MM.1S (cell line): ENCODE data around the gene GPS1.

Experiments
- DNase-seq: peaks from one replicate; pipeline ENCODE4 v3.0.0-alpha.2; 2015
- H2AFZ ChIP-seq: fragments of 300-600 bp; sonication (generic); 2 replicates; pipeline ENCODE4 v1.6.0; 2016; ENCODE audit warnings: antibody characterized with exemption, low read length
- H3F3A ChIP-seq: fragments of 300-600 bp; sonication (generic); 2 replicates; pipeline ENCODE4 v1.6.1; 2016; ENCODE audit warnings: mild to moderate bottlenecking, antibody characterized with exemption, low read length, moderate library complexity, mixed read lengths; ENCODE audit not compliant: insufficient read depth
- H3K27ac ChIP-seq: fragments of 300-600 bp; sonication (generic); 2 replicates; pipeline ENCODE4 v1.5.1; 2016; ENCODE audit warnings: mild to moderate bottlenecking, low read length
- H3K27me3 ChIP-seq: fragments of 300-600 bp; sonication (generic); replicated peaks from 2 replicates; pipeline ENCODE4 v1.6.0; 2016; ENCODE audit warnings: low read length; ENCODE audit not compliant: insufficient read depth
- H3K36me3 ChIP-seq: fragments of 300-600 bp; sonication (generic); replicated peaks from 2 replicates; pipeline ENCODE4 v1.6.1; 2016; ENCODE audit warnings: mild to moderate bottlenecking, low read length, mixed read lengths; ENCODE audit not compliant: insufficient read depth
- H3K4me1 ChIP-seq: fragments of 300-600 bp; sonication (generic); 2 replicates; pipeline ENCODE4 v1.6.1; 2016; ENCODE audit warnings: low read length, mixed read lengths
- H3K4me2 ChIP-seq: fragments of 300-600 bp; sonication (generic); 2 replicates; pipeline ENCODE4 v1.6.0; 2016; ENCODE audit warnings: low read depth, low read length
- H3K4me3 ChIP-seq: fragments of 300-600 bp; sonication (generic); 2 replicates; pipeline ENCODE4 v1.5.1; 2016; ENCODE audit warnings: low read length, mixed read lengths
- H3K79me2 ChIP-seq: fragments of 300-600 bp; sonication (generic); 2 replicates; pipeline ENCODE4 v1.6.1; 2016; ENCODE audit warnings: mixed run types, low read length, mixed read lengths
- H3K9ac ChIP-seq: fragments of 300-600 bp; sonication (generic); 2 replicates; pipeline ENCODE4 v1.6.1; 2016; ENCODE audit warnings: low read length, mixed read lengths
- H3K9me2 ChIP-seq: fragments of 300-600 bp; sonication (generic); replicated peaks from 2 replicates; pipeline ENCODE4 v1.6.1; 2016; ENCODE audit warnings: mild to moderate bottlenecking, low read length, mixed read lengths; ENCODE audit not compliant: insufficient read depth
- H3K9me3 ChIP-seq: fragments of 300-600 bp; sonication (generic); replicated peaks from 2 replicates; pipeline ENCODE4 v1.6.1; 2016; ENCODE audit warnings: mild to moderate bottlenecking, low read length, mixed read lengths; ENCODE audit not compliant: insufficient read depth
- H4K20me1 ChIP-seq: fragments of 300-600 bp; sonication (generic); 2 replicates; pipeline ENCODE4 v1.6.1; 2016; ENCODE audit warnings: mild to moderate bottlenecking, low read length, moderate library complexity, mixed read lengths; ENCODE audit not compliant: insufficient read depth
- CTCF ChIP-seq: fragments of 300-600 bp; sonication (generic); IDR thresholded peaks from 2 replicates; pipeline ENCODE4 v1.5.1; 2016; ENCODE audit warnings: antibody characterized with exemption, low read length, mixed read lengths
- EZH2 ChIP-seq: fragments of 300-600 bp; sonication (generic); optimal IDR thresholded peaks from 2 replicates; pipeline ENCODE3; 2017; ENCODE audit warnings: low read depth, mild to moderate bottlenecking, antibody characterized with exemption, low read length, mixed read lengths
- EZH2phosphoT487 ChIP-seq: fragments of 300-600 bp; sonication (generic); IDR thresholded peaks from 2 replicates; pipeline ENCODE4 v1.6.1; 2018; ENCODE audit warnings: antibody characterized with exemption, low read length

GPS1 gene

GRCh38 chr17:82014971-82015310 is 36.8 kb upstream of the GPS1 start:
- TF ChIP-seq CTCF: no peak
- TF ChIP-seq EZH2phosphoT487: no peak
- TF ChIP-seq EZH2: no peak
- no peaks in the 10 kb centered on the region for H3K4me1 ChIP-seq
- no peaks in the 10 kb centered on the region for H3K36me3 ChIP-seq
- no peaks in the 10 kb centered on the region for H3K9me3 ChIP-seq
- no peaks in the 10 kb centered on the region for H3K9me2 ChIP-seq
- H2AFZ ChIP-seq: no peak overlapping the region
- H3K4me2 ChIP-seq: no peak overlapping the region
- H4K20me1 ChIP-seq: no peaks in the 10 kb centered on the region
- no peaks in the 10 kb centered on the region for H3K27me3 ChIP-seq
- H3F3A ChIP-seq: no peaks in the 10 kb centered on the region
- H3K27ac ChIP-seq: no peak overlapping the region
- no peaks in the 10 kb centered on the region for H3K79me2 ChIP-seq
- H3K9ac ChIP-seq: no peak overlapping the region
- DNase-seq: no peak
- H3K4me3 ChIP-seq: no peak overlapping the region

GRCh38 chr17:82015311-82015971 is 36.3 kb upstream of the GPS1 start:
- no peak overlapping the region for H3K4me3 ChIP-seq
- H3K4me1 ChIP-seq: no peaks in the 10 kb centered on the region
- H4K20me1 ChIP-seq: no peaks in the 10 kb centered on the region
- no peak overlapping the region for H3K27ac ChIP-seq
- peaks cover 5% of the 10 kb centered on the region; the same call in 1 of the 2 replicates for H3K79me2 ChIP-seq
- H3K27me3 ChIP-seq: no peaks in the 10 kb centered on the region
- no peak overlapping the region for H2AFZ ChIP-seq
- H3K36me3 ChIP-seq: no peaks in the 10 kb centered on the region
- DNase-seq: no peak
- no peaks in the 10 kb centered on the region for H3K9me2 ChIP-seq
- TF ChIP-seq EZH2 (no peak), EZH2phosphoT487 (no peak), CTCF (no peak)
- no peak overlapping the region for H3K9ac ChIP-seq
- no peaks in the 10 kb centered on the region for H3F3A ChIP-seq
- H3K9me3 ChIP-seq: no peaks in the 10 kb centered on the region
- H3K4me2 ChIP-seq: no peak overlapping the region

DNA sequence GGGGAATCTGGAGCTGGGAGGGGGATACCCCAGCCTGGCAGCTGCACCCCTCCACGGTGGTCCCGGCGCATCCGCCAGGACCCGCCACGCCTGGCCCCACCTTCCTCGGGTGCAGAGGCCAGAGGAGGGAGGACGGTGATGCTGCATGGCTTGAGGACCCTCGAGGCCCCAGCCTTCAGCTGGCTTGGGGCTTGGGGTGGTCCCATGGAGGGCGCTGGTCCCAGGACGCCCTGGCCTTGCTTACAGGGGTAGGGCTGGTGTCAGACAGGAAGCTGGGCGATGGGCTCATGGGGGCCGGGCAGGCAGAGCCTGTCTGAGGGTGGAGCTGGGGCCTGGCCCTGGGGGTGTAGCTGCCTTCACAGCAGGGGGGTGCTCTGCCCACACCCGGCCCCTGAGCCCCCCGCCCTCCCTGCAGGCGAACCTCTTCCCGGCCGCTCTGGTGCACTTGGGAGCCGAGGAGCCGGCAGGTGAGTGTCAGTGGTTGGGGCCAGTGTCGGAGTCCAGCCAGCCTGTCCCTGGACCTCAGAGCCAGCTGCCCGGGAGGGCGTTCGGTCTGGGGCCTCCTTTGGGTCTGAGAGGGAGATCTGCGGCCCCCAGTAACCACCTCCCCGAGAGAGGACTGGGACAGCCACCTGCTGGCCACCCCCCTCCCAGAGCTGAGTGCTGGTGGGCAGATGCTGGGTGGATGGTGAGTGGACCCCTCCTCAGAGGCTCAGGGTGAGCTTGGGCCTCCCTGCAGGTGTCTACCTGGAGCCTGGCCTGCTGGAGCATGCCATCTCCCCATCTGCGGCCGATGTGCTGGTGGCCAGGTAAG is 35.4 kb upstream of the GPS1 start:
- DNase-seq: no peak
- TF ChIP-seq EZH2phosphoT487 (no peak), CTCF (no peak), EZH2 (no peak)
- H3K9me3 ChIP-seq: no peaks in the 10 kb centered on the region
- H3K4me1 ChIP-seq: 0 out of 2 replicates have a peak, but pooled peaks cover 1% of the 10 kb centered on the region
- H3K4me3 ChIP-seq: no peak overlapping the region
- no peak overlapping the region for H3K27ac ChIP-seq
- H3K4me2 ChIP-seq: no peak overlapping the region
- no peaks in the 10 kb centered on the region for H3K9me2 ChIP-seq
- H2AFZ ChIP-seq: no peak overlapping the region
- no peaks in the 10 kb centered on the region for H3K36me3 ChIP-seq
- no peak overlapping the region for H3K9ac ChIP-seq
- no peaks in the 10 kb centered on the region for H4K20me1 ChIP-seq
- peaks cover 13% of the 10 kb centered on the region for H3K79me2 ChIP-seq
- no peaks in the 10 kb centered on the region for H3K27me3 ChIP-seq
- 0 out of 2 replicates have a peak, but pooled peaks cover under 1% of the 10 kb centered on the region for H3F3A ChIP-seq
